HG03457 (cell line): ENCODE data around the gene PRKAA1.
A peak's percentile ranks its signal among the peaks of the same experiment; 100 is the strongest.
"Not testable (repeated sequence)": the region's sequence is repeated elsewhere in the genome, so short reads cannot be mapped to it uniquely, and the experiment has no call there.

Source experiments
- ATAC-seq: cut with Tn5 transposase; IDR thresholded peaks from one replicate; pipeline ENCODE4 v1.9.1; 2021; ENCODE audit warnings: moderate number of reproducible peaks; ENCODE audit not compliant: unreplicated experiment

The PRKAA1 gene

GRCh38 chr5:40826489-40827187 lies 28.5 kb upstream of the PRKAA1 start:
- ATAC-seq = no peak

DNA sequence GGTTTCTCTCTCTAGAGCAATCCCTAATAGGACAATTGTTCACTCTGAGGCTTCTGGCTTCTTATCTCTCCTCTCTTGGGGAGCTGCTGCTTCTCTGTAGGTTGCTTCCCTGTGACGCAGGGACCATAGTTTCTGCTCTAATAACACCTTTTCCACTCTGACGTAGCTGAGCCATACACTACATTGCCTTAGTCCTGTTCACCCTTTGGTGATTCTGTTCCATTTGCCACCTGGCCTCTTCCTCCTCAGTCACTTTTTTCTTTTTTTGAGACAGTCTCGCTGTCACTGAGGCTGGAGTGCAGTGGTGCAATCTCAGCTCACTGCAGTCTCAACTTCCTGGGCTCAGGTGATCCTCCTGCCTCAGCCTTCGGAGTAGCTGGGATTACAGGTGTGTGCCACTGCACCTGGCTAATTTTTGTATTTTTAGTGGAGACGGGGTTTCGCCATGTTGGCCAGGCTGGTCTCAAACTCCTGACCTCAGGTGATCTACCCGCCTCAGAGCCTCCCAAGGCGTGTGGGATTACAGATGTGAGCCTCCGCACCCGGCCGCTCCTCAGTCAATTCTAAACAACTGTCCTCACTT lies 27.4 kb upstream of the PRKAA1 start:
- not testable (repeated sequence) for ATAC-seq

DNA sequence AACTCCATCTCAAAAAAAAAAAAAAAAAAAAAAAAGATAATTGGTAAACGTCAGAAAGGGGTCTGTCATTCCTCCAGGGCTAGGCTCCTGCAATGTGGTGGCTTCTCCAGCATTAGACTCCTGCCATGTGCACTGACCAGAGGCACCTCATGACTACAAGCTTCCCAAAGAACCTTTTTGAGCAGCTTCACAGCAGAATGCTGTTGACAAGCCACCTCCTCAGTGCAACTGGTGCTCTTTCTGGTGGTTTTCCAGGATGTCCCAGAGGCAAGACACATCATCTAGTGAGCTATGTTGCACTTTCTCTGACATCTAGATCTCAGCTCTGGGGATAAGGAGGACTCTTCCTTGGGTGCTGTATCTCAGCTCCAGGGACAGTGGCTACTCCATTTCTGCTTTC lies 25.3 kb upstream of the PRKAA1 start:
- no peak for ATAC-seq

GRCh38 chr5:40813698-40814281 lies 15.6 kb upstream of the PRKAA1 start:
- no peak for ATAC-seq

- no peak for ATAC-seq
These were observed 14.0 kb upstream of the PRKAA1 start for GRCh38 chr5:40812125-40812524.

DNA sequence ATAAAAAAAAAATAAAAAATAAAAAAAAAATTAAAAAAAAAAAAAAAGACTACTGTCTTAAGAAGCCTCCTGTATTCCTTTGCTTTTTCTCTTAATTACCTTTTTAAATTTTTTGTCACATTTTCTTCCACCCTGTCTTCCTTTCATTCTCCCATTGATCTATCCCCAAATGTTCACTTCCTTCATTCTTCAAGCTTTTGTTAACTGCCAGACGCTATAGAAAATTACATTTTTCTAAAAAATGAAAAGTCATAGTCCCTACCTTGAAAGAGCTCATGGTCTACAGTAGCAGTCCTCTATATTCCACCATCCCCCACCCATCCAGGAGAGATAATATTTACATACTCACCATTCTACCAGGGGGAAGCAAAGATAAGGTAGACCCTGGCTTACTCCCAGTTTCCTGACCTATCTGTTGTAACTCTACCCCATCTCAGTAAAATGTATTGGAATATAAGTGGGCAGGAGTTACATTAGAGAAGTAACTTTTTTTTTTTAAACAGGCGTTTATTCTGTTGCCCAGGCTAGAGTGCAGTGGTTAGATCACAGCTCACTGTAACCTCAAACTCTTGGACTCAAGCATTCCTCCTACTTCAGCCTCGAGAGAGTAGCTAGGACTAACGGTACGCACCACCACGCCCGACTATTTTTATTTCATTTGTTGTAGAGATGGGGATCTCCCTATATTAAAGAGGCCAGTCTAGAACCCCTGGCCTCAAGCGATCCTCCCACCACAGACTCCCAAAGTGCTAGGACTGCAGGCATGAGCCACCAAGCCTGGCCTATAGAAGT lies 3.8 kb upstream of the PRKAA1 start:
- no peak for ATAC-seq

DNA sequence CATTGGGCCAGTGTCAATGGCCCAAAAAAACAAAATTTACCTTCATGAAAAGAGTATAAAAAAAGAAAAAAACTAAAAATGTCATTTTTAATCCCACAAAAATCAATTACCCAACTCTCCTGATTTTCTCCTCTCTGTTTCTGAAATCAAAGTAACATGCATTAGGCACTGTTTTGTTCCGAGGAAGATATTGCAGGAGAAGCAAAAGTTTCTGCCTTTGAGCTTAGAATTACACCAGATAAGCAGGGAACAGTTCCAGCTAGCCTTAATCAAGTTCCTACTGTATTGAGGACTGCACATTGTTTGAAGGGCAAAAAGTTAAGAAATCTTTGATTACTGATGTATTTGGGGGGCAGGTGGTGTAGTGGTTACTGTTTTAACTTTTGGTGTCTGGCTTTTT lies 1.1 kb upstream of the PRKAA1 start:
- no peak for ATAC-seq

- ATAC-seq = no peak
These were observed 632 bp upstream of the PRKAA1 start for GRCh38 chr5:40798801-40799210.

DNA sequence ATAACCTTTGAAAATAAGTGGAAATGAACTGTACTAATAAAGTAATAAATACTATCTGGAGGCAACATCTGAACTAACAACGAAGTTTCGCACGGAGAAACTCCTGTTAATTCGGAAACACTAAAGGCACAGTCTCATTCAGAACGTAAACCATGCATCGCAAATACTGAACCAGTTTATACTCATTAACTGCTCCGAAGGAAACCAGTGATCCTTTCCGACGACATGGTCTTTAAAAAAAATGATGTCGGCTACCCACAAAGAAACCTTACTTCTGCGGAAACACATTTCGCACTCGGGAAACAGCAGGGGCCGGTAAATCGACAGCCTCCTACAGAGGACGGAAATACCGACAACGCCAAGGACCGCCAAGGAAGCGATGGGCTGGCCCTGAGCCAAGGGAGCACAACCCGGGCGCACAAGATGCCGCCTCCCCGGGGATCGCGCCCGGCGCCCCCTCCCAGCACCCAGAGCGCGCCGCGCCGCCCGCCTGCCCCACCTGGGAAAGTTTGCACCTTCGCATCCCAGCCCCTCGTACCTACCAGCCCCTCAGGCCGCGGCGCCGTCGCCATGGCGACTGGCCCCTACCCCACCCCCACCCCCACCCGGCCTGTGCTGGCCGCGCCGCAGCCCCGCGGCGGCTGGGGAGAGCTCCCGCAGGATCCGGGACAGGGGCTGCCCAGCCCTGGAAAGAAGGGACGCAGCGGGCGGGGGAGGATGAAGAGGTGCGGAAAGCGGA lies 732 bp downstream of the PRKAA1 start:
- ATAC-seq = peak; percentile 38

DNA sequence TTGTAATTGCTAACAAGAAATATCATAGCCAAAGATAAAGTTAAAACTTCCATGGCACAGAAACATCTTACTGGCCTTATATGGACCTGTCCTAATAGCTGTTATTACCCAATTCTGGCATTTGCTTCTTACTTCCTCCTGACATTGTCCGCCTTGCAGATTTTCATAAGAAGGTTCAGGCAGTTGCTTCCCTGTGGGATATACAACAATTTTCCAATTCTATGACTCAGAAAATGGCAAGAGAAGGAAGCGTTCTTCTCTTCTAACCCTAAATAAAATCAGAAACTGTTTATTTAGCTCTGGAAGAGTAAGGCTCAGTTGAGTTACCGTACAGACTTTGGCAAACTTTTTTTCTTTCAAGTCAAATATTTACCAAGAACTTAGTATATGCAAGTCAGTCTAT lies 1.7 kb downstream of the PRKAA1 start:
- ATAC-seq = no peak

GRCh38 chr5:40794877-40795276 lies 3.3 kb downstream of the PRKAA1 start:
- ATAC-seq = not testable (repeated sequence)

GRCh38 chr5:40794340-40794739 lies 3.8 kb downstream of the PRKAA1 start:
- not testable (repeated sequence) for ATAC-seq

DNA sequence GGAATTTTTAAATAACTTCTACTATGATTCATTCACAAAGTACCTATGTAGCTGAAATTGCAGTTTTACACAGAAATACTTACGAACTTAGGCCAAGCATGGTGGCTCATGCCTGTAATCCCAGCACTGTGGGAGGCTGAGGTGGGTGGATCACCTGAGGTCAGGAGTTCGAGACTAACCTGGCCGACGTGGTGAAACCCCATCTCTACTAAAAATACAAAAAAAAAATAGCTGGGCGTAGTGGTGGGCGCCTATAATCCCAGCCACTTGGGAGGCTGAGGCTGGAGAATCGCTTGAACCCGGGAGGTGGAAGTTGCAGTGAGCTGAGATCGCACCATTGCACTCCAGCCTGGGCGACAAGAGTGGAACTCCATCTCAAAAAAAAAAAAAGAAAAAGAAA lies 5.5 kb downstream of the PRKAA1 start:
- ATAC-seq = not testable (repeated sequence)

- ATAC-seq = no peak
These were observed 6.4 kb downstream of the PRKAA1 start for GRCh38 chr5:40791715-40792139.

GRCh38 chr5:40790947-40791593 lies 7.1 kb downstream of the PRKAA1 start:
- no peak for ATAC-seq

- ATAC-seq = not testable (repeated sequence)
These were observed 9.2 kb downstream of the PRKAA1 start for GRCh38 chr5:40788941-40789340.

- no peak for ATAC-seq
These were observed 10.2 kb downstream of the PRKAA1 start for GRCh38 chr5:40787986-40788385.

DNA sequence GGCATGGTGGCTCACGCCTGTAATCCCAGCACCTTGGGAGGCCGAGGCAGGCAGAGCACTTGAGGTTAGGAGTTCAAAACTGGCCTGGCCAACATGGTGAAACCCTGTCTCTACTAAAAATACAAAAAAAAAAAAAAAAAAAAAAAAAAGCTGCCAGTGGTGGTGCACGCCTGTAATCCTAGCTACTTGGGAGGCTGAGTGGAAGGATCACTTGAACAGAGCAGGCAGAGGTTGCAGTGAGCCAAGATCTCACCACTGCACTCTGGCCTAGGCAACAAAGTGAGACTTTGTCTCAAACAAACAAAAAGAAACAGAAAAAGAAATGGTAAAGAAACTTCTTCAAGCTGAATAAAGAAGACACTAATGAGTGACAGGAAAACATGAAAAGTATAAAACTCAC lies 11.5 kb downstream of the PRKAA1 start:
- not testable (repeated sequence) for ATAC-seq

GRCh38 chr5:40784916-40785315 lies 13.3 kb downstream of the PRKAA1 start:
- ATAC-seq = no peak

DNA sequence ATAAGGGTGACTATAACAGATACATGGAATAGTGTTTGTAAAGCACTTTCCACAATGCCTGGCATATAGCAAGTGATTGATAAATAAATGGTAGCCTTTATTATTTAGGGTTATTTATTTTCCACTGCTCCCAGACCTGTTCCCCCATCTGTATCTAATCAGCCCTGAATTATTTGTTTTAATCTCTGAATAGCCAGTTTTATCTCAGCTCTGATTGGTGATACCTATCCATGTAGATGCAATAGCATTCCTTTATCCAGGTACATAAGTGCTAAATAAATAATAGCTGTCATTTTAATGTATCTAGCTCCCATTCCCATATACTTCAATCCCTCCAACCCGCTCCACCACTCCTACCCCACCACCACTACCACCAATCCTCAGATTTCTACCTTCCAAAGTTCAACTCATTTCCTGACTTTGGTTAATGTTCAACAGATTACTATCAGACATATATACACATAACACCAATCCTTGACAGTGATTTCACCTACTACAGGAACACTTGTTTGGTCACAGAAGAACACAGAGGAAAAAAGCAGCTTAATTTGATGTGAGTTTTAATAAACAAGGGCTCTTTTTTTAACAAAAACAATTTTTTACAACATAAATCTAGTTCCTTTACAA lies 14.0 kb downstream of the PRKAA1 start:
- no peak for ATAC-seq
